GM06990 (cell line): ENCODE measurements around the gene PLPP4.

ENCODE experiments used
- DNase-seq: peaks from one replicate; pipeline ENCODE4 v3.0.0-alpha.2; 2011; ENCODE audit not compliant: insufficient read length; ENCODE audit errors: extremely low read depth
- H3K27me3 ChIP-seq: replicated peaks from 2 replicates; pipeline ENCODE4 v1.6.0; 2011; ENCODE audit warnings: low read length; ENCODE audit not compliant: control insufficient read depth, insufficient read depth
- H3K36me3 ChIP-seq: 2 replicates; pipeline ENCODE4 v1.5.1; 2011; ENCODE audit warnings: low read length; ENCODE audit not compliant: control insufficient read depth, insufficient read depth
- H3K4me3 ChIP-seq: replicated peaks from 2 replicates; pipeline ENCODE4 v1.5.1; 2011; ENCODE audit warnings: low read depth, mild to moderate bottlenecking, control low read depth, low read length
- TF ChIP-seq, protein P1 (sequence below): IDR thresholded peaks from 2 replicates; pipeline ENCODE4 v1.5.1; 2011; ENCODE audit warnings: low read length, control low read depth, mild to moderate bottlenecking, inconsistent platforms; ENCODE audit not compliant: insufficient read depth, poor library complexity, severe bottlenecking

The PLPP4 gene

DNA sequence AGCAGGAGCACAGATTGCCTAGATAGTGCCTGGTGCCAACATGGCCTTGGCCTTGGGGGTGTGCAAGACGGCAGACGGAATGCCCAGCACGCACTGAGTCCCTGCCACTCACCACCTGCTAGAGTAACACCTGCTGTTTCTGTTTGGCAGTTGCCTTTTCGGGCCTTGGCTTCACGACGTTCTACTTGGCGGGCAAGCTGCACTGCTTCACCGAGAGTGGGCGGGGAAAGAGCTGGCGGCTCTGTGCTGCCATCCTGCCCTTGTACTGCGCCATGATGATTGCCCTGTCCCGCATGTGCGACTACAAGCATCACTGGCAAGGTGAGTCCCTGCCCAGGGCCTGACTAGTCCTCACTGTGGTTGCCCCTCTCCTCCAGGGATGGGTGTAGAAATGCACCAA lies 118.0 kb downstream of the PLPP4 start:
- no peak for DNase-seq
- TF ChIP-seq, protein P1, sequence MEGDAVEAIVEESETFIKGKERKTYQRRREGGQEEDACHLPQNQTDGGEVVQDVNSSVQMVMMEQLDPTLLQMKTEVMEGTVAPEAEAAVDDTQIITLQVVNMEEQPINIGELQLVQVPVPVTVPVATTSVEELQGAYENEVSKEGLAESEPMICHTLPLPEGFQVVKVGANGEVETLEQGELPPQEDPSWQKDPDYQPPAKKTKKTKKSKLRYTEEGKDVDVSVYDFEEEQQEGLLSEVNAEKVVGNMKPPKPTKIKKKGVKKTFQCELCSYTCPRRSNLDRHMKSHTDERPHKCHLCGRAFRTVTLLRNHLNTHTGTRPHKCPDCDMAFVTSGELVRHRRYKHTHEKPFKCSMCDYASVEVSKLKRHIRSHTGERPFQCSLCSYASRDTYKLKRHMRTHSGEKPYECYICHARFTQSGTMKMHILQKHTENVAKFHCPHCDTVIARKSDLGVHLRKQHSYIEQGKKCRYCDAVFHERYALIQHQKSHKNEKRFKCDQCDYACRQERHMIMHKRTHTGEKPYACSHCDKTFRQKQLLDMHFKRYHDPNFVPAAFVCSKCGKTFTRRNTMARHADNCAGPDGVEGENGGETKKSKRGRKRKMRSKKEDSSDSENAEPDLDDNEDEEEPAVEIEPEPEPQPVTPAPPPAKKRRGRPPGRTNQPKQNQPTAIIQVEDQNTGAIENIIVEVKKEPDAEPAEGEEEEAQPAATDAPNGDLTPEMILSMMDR, result no peak
- Histone ChIP-seq H3K27me3 (peaks cover 2% of the 10 kb centered on the region), H3K36me3 (no peaks in the 10 kb centered on the region), H3K4me3 (no peak overlapping the region)

DNA sequence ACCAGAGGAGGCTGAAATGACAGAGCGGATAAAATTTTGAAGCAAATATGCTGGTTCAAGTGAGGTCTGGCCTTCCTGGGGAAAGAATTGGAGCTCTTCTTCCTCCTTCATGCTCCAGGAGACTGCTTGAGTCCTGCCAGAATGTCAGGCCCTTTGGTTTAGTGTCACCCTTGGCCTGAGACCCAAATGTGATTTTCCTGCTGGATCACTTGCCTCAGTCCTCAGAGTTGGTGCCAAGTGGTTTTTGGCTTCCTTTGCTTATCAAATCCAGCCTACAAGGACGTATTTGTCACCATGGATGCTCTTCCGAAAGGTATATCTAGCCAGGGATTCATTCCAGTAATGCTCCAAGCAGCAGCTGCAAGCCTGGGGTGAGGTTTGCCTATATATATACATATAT lies 118.4 kb downstream of the PLPP4 start:
- TF ChIP-seq, protein P1, result no peak
- DNase-seq, result no peak
- Histone ChIP-seq H3K36me3 (no peaks in the 10 kb centered on the region), H3K27me3 (peaks cover 2% of the 10 kb centered on the region), H3K4me3 (no peak overlapping the region)

DNA sequence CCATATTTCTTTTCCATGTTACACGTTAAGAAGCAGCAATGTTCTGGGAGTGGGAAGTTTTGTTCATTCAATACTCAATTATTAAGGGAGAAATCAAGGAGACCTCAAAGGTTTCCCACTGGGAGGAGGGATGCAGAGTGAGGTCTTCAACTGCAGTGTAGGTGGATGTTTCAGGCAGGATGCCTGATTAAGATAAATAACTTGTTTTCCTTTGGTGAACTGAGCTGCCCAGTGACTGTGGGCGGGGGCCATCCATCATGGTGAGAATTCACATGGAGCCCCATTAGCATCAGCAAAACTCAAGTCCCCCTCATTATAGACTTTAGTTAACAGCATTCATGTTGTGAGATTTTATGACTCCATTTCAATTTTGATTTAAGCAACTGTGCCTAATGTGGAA lies 121.1 kb downstream of the PLPP4 start:
- no peak for DNase-seq
- TF ChIP-seq, protein P1, result no peak
- H3K4me3 ChIP-seq, result no peak overlapping the region

DNA sequence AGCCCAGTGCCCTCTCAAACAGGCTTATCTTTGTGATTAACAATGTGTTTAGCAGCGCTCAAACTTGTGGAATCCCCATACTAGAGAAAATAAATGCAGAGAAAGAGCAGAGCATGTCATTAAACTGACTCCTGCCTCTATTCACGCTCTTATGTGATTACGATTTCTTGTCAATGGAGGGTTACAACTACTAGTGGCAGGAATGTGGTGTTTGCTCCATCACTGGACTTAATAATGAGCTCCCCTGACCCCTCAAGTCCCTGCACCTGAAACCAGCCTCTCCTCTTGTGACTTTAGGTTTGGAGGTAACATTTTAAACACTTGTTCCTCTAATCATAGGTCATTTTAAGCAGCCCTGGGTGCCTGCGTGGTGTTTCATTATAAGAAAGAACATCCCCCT lies 121.9 kb downstream of the PLPP4 start:
- TF ChIP-seq, protein P1, result no peak

More for the DNA sequence above, 121.1 kb downstream of the PLPP4 start:
- Histone ChIP-seq H3K36me3 (no peaks in the 10 kb centered on the region), H3K27me3 (peaks cover 2% of the 10 kb centered on the region)

DNA sequence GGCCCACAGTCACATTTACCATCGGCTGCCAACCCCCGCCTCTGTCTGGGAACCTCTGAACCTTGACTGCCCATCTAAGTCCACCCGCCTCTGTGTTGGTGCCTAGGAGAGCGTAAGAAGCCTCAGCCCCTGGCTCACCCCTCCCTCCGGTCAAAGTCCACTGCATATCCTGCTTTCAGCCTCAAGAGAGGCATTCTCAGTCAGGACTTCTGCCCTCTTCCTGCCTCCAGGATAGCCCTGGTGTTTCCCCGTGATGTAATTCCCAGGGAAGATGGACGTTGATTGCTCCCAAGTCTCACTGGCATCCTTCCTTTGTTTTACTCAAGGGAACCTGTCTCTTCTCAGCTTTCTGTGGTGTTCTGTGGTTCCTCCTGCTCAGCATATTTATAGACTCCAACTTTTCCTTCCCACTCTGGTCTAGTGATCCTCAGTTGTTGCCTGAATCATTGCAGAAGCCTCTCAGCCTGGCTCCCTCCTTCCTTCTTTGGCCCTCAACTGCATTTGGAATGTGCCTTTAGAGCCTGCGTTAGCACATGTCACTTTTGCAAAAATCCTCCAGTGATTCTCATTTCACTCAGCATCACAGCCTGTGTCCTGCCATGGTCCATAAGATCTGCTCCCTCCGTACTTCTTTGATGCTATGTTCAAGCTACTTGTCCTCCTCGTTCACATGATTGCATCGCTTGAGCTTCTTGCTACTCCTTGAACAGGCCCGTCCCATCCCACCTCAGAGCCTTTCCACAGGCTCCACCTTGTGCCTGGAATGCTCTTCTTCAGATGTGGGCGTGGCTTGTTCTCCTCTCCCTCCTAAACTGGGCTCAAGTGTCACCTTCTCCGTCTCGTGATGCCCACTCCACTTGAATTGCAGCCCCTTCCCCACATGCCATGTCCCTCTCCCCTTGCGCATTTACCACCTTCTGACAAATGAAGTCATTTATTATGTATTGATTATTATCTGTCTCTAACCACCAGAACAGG lies 124.2 kb downstream of the PLPP4 start:
- no peak overlapping the region for H3K4me3 ChIP-seq
- TF ChIP-seq, protein P1, result no peak
- no peaks in the 10 kb centered on the region for H3K36me3 ChIP-seq
- no peaks in the 10 kb centered on the region; the same call in 1 of the 2 replicates for H3K27me3 ChIP-seq
- DNase-seq, result no peak

More for the DNA sequence above, 121.9 kb downstream of the PLPP4 start:
- no peak for DNase-seq
- no peaks in the 10 kb centered on the region for H3K36me3 ChIP-seq
- peaks cover 2% of the 10 kb centered on the region for H3K27me3 ChIP-seq
- H3K4me3 ChIP-seq, result no peak overlapping the region
